SK-N-SH (cell line): ENCODE data around the gene CBFA2T3. TPM values are rescaled to one million over a fixed set of nuclear protein-coding genes. Genes with fewer than 3 reads are reported as not detected.
A peak's percentile ranks its signal among the peaks of the same experiment; 100 is the strongest.

Experiments
- CTCF ChIA-PET: fragments of 300-600, 350-600 bp; formaldehyde crosslinking; extraction: SDS; loops from one replicate; lab custom pipeline; 2021; lab: Yijun Ruan, JAX
- POLR2A ChIA-PET: fragments of 350-600 bp; sonication (Branson Sonifier 250); formaldehyde crosslinking; extraction: SDS; loops from one replicate; lab custom pipeline; 2020; ENCODE audit warnings: antibody characterized with exemption, inconsistent platforms; lab: Yijun Ruan, JAX
- DNase-seq: peaks from one replicate; pipeline ENCODE4 v3.0.0; 2012
- H2AFZ ChIP-seq: fragments of 200-600 bp; sonication (generic); 2 replicates; pipeline ENCODE4 v1.8.1; 2016; ENCODE audit warnings: antibody characterized with exemption, mild to moderate bottlenecking, low read depth
- H3F3A ChIP-seq: fragments of 200-600 bp; sonication (generic); replicated peaks from 2 replicates; pipeline ENCODE3; 2016; ENCODE audit warnings: antibody characterized with exemption, mild to moderate bottlenecking; ENCODE audit not compliant: insufficient read depth
- H3K27ac ChIP-seq, 2 experiments: fragments of 200-500 bp in 1 of 2; fragments of 200-600 bp in 1 of 2; sonication (Bioruptor generic) in 1 of 2; sonication (generic), shearing (Covaris generic) in 1 of 2; 2 replicates each; pipeline versions ENCODE4 v1.5.1 to v1.6.1; 2014 to 2016; ENCODE audit warnings: low read depth in 2 of 2, inconsistent platforms in 1 of 2, low read length in 1 of 2, mild to moderate bottlenecking in 1 of 2, mixed read lengths in 1 of 2
- H3K27me3 ChIP-seq: fragments of 200-600 bp; sonication (generic), shearing (Covaris generic); 2 replicates; pipeline ENCODE4 v1.6.1; 2016; ENCODE audit warnings: mixed run types; ENCODE audit not compliant: insufficient read depth
- H3K36me3 ChIP-seq, 2 experiments: fragments of 200-500 bp in 1 of 2; fragments of 200-600 bp in 1 of 2; sonication (Bioruptor generic) in 1 of 2; sonication (generic) in 1 of 2; replicated peaks in 1 of 2; 2 replicates each; pipeline versions ENCODE3 to v1.5.1; 2014 to 2016; ENCODE audit warnings: low read length in 1 of 2, mild to moderate bottlenecking in 1 of 2; ENCODE audit not compliant: insufficient read depth in 2 of 2, control insufficient read depth in 1 of 2
- H3K4me1 ChIP-seq, 2 experiments: fragments of 200-500 bp in 1 of 2; fragments of 200-600 bp in 1 of 2; sonication (Bioruptor generic) in 1 of 2; sonication (generic), shearing (Covaris generic) in 1 of 2; 2 replicates each; pipeline versions ENCODE4 v1.5.1 to v1.6.1; 2014 to 2016; ENCODE audit warnings: low read depth in 1 of 2, low read length in 1 of 2, mixed run types in 1 of 2; ENCODE audit not compliant: insufficient read depth in 2 of 2, control insufficient read depth in 1 of 2
- H3K4me2 ChIP-seq: fragments of 200-600 bp; sonication (generic), shearing (Covaris generic); 2 replicates; pipeline ENCODE4 v1.6.1; 2017; ENCODE audit warnings: mixed run types
- H3K4me3 ChIP-seq, 2 experiments: fragments of 200-500 bp in 1 of 2; fragments of 200-600 bp in 1 of 2; sonication (Bioruptor generic) in 1 of 2; sonication (generic), shearing (Covaris generic) in 1 of 2; 2 replicates each; pipeline versions ENCODE4 v1.5.1 to v1.8.1; 2014 to 2016; ENCODE audit warnings: low read depth in 2 of 2, inconsistent platforms in 1 of 2, low read length in 1 of 2, mild to moderate bottlenecking in 1 of 2, mixed read lengths in 1 of 2, moderate library complexity in 1 of 2
- H3K79me2 ChIP-seq: fragments of 200-600 bp; sonication (generic); 2 replicates; pipeline ENCODE4 v1.8.1; 2017; ENCODE audit warnings: mild to moderate bottlenecking; ENCODE audit not compliant: insufficient read depth
- H3K9ac ChIP-seq: fragments of 200-600 bp; sonication (generic); 2 replicates; pipeline ENCODE4 v1.6.1; 2017; ENCODE audit warnings: mixed run types
- H3K9me2 ChIP-seq: fragments of 200-600 bp; sonication (generic); 2 replicates; pipeline ENCODE4 v1.6.1; 2017; ENCODE audit warnings: mixed run types
- H3K9me3 ChIP-seq: fragments of 200-600 bp; sonication (generic); 2 replicates; pipeline ENCODE4 v1.6.1; 2017; ENCODE audit warnings: mixed run types, mild to moderate bottlenecking, moderate library complexity
- H4K20me1 ChIP-seq: fragments of 200-600 bp; sonication (generic); 2 replicates; pipeline ENCODE4 v1.6.1; 2017; ENCODE audit warnings: mild to moderate bottlenecking, mixed run types; ENCODE audit not compliant: insufficient read depth
- FOSL2 ChIP-seq: IDR thresholded peaks from 2 replicates; pipeline ENCODE4 v1.4.0; 2012; ENCODE audit warnings: low read depth, mild to moderate bottlenecking, moderate library complexity, borderline replicate concordance
- FOXJ3 ChIP-seq: sonication (generic); formaldehyde crosslinking; IDR thresholded peaks from 2 replicates; pipeline ENCODE4 v1.5.1; 2020; ENCODE audit warnings: mild to moderate bottlenecking, missing genetic modification reagents
- FOXM1 ChIP-seq: IDR thresholded peaks from 2 replicates; pipeline ENCODE4 v1.4.0; 2012; ENCODE audit warnings: low read depth, mild to moderate bottlenecking
- GABPA ChIP-seq: IDR thresholded peaks from 2 replicates; pipeline ENCODE4 v1.4.0; 2012; ENCODE audit warnings: low read depth, mild to moderate bottlenecking
- GATA2 ChIP-seq: sonication (generic); formaldehyde crosslinking; IDR thresholded peaks from 2 replicates; pipeline ENCODE4 v1.5.0; 2020; ENCODE audit warnings: mild to moderate bottlenecking, missing genetic modification reagents
- JUND ChIP-seq: IDR thresholded peaks from 2 replicates; pipeline ENCODE4 v1.4.0; 2012
- MEF2A ChIP-seq: IDR thresholded peaks from 2 replicates; pipeline ENCODE4 v1.4.0; 2012; ENCODE audit warnings: low read depth, borderline replicate concordance
- NFIC ChIP-seq: IDR thresholded peaks from 2 replicates; pipeline ENCODE4 v1.4.0; 2012; ENCODE audit warnings: borderline replicate concordance
- NRF1 ChIP-seq: IDR thresholded peaks from 2 replicates; pipeline ENCODE4 v1.6.1; 2012; ENCODE audit warnings: low read depth, mild to moderate bottlenecking, low read length
- POLR2AphosphoS5 ChIP-seq: IDR thresholded peaks from 2 replicates; pipeline ENCODE4 v1.6.1; 2012; ENCODE audit warnings: low read depth, low read length
- RCOR1 ChIP-seq: fragments of 150-350 bp; IDR thresholded peaks from 2 replicates; pipeline ENCODE4 v1.6.1; 2017; ENCODE audit warnings: antibody characterized with exemption, low read length
- RXRA ChIP-seq: IDR thresholded peaks from 2 replicates; pipeline ENCODE4 v1.4.0; 2012; ENCODE audit warnings: low read depth, mild to moderate bottlenecking, borderline replicate concordance
- SIN3A ChIP-seq: IDR thresholded peaks from 2 replicates; pipeline ENCODE4 v1.6.1; 2012; ENCODE audit warnings: low read depth, mild to moderate bottlenecking, low read length, moderate library complexity, borderline replicate concordance
- SMC3 ChIP-seq: IDR thresholded peaks from 2 replicates; pipeline ENCODE4 v1.6.1; 2012; ENCODE audit warnings: low read depth, low read length, improper control_type of control experiment
- TEAD4 ChIP-seq: IDR thresholded peaks from 2 replicates; pipeline ENCODE4 v1.4.0; 2012; ENCODE audit warnings: mild to moderate bottlenecking, borderline replicate concordance; ENCODE audit not compliant: insufficient read depth
- YY1 ChIP-seq: IDR thresholded peaks from 2 replicates; pipeline ENCODE4 v1.4.0; 2012; ENCODE audit warnings: low read depth, mild to moderate bottlenecking
- WGBS: methylation state at CpG from one replicate; pipeline ENCODE4 v1.1.6; 2017; ENCODE audit warnings: low lambda C conversion rate; 5-methylcytosine and 5-hydroxymethylcytosine counted together
- polyA plus RNA-seq, 3 experiments: library from polyadenylated mRNA; depleted of rRNA; stranded (reverse); fragments of >200 nt; gene quantifications; 2 replicates each; pipeline ENCODE4 v1.2.3, GENCODE V29; 2012
- TF ChIP-seq, protein P1 (sequence below): IDR thresholded peaks from 2 replicates; pipeline ENCODE4 v1.4.0; 2012; ENCODE audit warnings: low read depth, borderline replicate concordance
- TF ChIP-seq, protein P2 (sequence below): IDR thresholded peaks from 2 replicates; pipeline ENCODE4 v1.4.0; 2012; ENCODE audit warnings: low read depth, borderline replicate concordance
- TF ChIP-seq, protein P3 (sequence below): IDR thresholded peaks from 2 replicates; pipeline ENCODE4 v1.4.0; 2012; ENCODE audit warnings: low read depth
- TF ChIP-seq, protein P4 (sequence below): fragments of 150-350 bp; IDR thresholded peaks from 2 replicates; pipeline ENCODE4 v1.6.1; 2017; ENCODE audit warnings: antibody characterized with exemption, low read length, low read depth, borderline replicate concordance

CBFA2T3 gene
- polyA plus RNA-seq, 1 of the 3 experiments (the other 2 are of a cell fraction): not detected

DNA sequence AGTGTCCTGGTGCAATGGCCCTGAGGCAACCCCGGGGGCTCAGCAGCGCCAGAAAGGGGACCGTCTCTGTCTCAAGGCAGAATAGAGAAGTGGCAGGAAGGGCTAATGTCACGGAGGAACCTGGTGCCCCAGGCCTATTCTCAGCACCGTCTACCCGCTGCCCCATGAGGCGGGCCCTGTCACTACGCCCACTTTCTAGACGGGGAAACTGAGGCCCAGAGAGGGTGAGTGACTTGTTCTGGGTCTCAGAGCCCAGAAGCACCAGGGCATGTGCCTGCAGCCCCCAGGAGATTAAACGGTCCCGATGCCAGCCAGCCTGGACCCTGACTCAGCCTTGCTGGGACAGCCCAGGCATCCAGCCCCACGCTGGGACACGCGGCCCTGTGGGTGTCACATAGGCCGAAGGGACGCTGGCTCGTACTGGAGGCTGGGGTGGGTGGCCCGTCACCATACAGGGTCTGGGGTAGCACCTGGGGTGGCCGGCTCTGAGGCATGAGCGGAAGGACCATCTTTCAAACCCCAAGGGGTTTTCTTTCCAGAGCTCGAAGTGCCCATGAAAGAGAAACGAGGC is 70.4 kb downstream of the CBFA2T3 start (continued):
- no peak for TF ChIP-seq SIN3A

DNA sequence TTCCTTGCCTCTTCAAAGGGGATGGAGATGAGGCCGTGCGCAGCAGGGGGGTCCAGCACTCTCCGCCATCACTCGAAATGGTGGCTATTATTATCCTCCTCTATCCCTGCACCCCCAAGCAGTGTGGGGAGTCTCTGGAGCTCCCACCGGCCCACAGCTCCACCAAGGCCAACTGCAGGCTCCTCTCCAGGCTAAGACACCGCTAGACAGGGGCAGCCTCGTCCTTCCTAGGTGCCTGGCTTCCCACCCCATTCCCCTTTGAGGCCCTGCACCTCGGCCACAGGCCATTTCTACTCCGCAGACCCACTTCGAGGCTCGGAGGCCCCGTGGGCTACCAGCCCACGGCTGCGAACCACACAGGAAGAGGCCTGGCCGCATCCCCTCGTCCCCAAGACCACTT is 71.0 kb downstream of the CBFA2T3 start:
- Histone ChIP-seq H3K27ac (no peak overlapping the region), H3F3A (no peaks in the 10 kb centered on the region), H3K9me3 (no peaks in the 10 kb centered on the region), H3K79me2 (no peaks in the 10 kb centered on the region), H3K9ac (no peak overlapping the region), H3K4me3 (no peak overlapping the region), H4K20me1 (no peaks in the 10 kb centered on the region), H3K4me1 (peaks cover 0 to 2% of the 10 kb centered on the region in 2 experiments; a peak in 1 of 4 replicates), H3K36me3 (no peaks in the 10 kb centered on the region)
- 74% methylated on average over 16 of the region's 16 CpGs for WGBS
- TF ChIP-seq GABPA (no peak), RCOR1 (no peak), JUND (no peak), YY1 (no peak), POLR2AphosphoS5 (no peak), SMC3 (no peak), NRF1 (no peak), FOXM1 (no peak)
- TF ChIP-seq, protein P1, sequence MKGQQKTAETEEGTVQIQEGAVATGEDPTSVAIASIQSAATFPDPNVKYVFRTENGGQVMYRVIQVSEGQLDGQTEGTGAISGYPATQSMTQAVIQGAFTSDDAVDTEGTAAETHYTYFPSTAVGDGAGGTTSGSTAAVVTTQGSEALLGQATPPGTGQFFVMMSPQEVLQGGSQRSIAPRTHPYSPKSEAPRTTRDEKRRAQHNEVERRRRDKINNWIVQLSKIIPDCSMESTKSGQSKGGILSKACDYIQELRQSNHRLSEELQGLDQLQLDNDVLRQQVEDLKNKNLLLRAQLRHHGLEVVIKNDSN: no peak
- TF ChIP-seq, protein P2, sequence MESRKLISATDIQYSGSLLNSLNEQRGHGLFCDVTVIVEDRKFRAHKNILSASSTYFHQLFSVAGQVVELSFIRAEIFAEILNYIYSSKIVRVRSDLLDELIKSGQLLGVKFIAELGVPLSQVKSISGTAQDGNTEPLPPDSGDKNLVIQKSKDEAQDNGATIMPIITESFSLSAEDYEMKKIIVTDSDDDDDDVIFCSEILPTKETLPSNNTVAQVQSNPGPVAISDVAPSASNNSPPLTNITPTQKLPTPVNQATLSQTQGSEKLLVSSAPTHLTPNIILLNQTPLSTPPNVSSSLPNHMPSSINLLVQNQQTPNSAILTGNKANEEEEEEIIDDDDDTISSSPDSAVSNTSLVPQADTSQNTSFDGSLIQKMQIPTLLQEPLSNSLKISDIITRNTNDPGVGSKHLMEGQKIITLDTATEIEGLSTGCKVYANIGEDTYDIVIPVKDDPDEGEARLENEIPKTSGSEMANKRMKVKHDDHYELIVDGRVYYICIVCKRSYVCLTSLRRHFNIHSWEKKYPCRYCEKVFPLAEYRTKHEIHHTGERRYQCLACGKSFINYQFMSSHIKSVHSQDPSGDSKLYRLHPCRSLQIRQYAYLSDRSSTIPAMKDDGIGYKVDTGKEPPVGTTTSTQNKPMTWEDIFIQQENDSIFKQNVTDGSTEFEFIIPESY: no peak
- TF ChIP-seq, all 33 proteins: peak for 0
- no peak for DNase-seq
- H3K9me2 ChIP-seq: no peaks in the 10 kb centered on the region
- CTCF ChIA-PET: interaction anchor here (0.9 kb wide), 1 partner anchor 170 kb away, joined by 5 read pairs; no protein-coding TSS in a partner anchor
- H2AFZ ChIP-seq: no peak overlapping the region
- peaks cover 18% of the 10 kb centered on the region for H3K27me3 ChIP-seq
- POLR2A ChIA-PET: no interaction called here
- H3K4me2 ChIP-seq: no peak overlapping the region

DNA sequence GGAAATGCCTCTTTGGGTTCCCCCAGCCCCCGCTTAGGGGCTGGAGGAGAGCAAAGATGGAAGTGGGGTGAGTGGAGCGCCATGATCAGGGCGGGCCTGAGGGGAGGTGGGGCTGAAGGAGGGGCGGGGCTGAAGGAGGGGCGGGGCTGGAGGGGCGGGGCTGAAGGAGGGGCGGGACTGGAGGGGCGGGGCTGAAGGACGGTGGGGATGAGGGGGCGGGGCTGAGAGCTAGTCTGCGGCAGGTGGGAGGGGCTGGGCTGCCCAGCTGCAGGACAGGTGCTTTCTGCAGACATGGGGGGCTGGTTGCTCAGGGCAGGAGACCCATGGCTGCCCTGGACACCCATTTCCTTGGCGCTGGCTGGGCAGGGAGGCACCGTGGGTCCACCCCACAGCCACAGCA is 71.4 kb downstream of the CBFA2T3 start:
- CTCF ChIA-PET: interaction anchor here (0.9 kb wide), 1 partner anchor 169 kb away, joined by 5 read pairs; no protein-coding TSS in a partner anchor
- TF ChIP-seq JUND (no peak), FOSL2 (no peak), RXRA (no peak), FOXM1 (no peak), SIN3A (no peak), NFIC (no peak), TEAD4 (no peak), SMC3 (no peak), MEF2A (no peak), FOXJ3 (CRISPR knock-in tag) (no peak), POLR2AphosphoS5 (no peak), GATA2 (no peak)
- TF ChIP-seq, protein P2: no peak
- TF ChIP-seq, protein P3, sequence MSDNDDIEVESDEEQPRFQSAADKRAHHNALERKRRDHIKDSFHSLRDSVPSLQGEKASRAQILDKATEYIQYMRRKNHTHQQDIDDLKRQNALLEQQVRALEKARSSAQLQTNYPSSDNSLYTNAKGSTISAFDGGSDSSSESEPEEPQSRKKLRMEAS: no peak
- TF ChIP-seq, protein P4, sequence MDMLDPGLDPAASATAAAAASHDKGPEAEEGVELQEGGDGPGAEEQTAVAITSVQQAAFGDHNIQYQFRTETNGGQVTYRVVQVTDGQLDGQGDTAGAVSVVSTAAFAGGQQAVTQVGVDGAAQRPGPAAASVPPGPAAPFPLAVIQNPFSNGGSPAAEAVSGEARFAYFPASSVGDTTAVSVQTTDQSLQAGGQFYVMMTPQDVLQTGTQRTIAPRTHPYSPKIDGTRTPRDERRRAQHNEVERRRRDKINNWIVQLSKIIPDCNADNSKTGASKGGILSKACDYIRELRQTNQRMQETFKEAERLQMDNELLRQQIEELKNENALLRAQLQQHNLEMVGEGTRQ: no peak

More for the DNA sequence above, 71.4 kb downstream of the CBFA2T3 start:
- no peak overlapping the region for H3K4me3 ChIP-seq
- H3K79me2 ChIP-seq: no peaks in the 10 kb centered on the region
- no peak overlapping the region for H3K27ac ChIP-seq
- H3K9me3 ChIP-seq: no peaks in the 10 kb centered on the region
- no peak overlapping the region for H2AFZ ChIP-seq
- WGBS: 41% methylated on average over 12 of the region's 13 CpGs
- peaks cover 20% of the 10 kb centered on the region for H3K27me3 ChIP-seq
- no peaks in the 10 kb centered on the region for H3K9me2 ChIP-seq
- H3K9ac ChIP-seq: no peak overlapping the region
- POLR2A ChIA-PET: no interaction called here
- no peaks in the 10 kb centered on the region for H3F3A ChIP-seq
- H3K4me1 ChIP-seq: no peaks in the 10 kb centered on the region; a peak in 1 of 4 replicates
- H3K4me2 ChIP-seq: no peak overlapping the region
- peak; percentile 83 for DNase-seq
- no peaks in the 10 kb centered on the region for H3K36me3 ChIP-seq
- no peaks in the 10 kb centered on the region for H4K20me1 ChIP-seq
